Bone marrow (tissue), 2 donors: Measurements from ENCODE around the gene SLC12A3.
"Not testable (repeated sequence)": the region's sequence is repeated elsewhere in the genome, so short reads cannot be mapped to it uniquely, and the experiment has no call there.

ENCODE experiments used
- DNase-seq, 2 donors: peaks; one replicate each; lab custom pipeline; 2025; lab: John Stamatoyannopoulos, UW

Gene SLC12A3

DNA sequence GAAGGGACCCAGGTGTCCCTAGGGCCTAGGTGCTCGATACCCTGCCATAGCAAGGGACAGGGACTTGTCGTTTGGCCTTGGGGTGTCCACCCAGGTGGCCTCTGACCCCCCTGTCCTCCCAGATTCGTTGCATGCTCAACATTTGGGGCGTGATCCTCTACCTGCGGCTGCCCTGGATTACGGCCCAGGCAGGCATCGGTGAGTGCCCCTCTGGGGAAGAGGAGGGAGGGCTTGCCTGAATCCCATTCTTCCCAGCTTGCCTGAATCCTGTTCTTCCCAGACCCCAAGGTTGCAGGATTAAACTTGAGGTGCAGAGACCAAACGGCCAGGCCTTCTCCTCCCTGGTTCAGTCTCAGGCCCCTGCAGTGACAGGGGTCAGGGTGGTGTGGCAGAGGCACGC, 3.2 kb downstream of the SLC12A3 start:
- no peak for DNase-seq

DNA sequence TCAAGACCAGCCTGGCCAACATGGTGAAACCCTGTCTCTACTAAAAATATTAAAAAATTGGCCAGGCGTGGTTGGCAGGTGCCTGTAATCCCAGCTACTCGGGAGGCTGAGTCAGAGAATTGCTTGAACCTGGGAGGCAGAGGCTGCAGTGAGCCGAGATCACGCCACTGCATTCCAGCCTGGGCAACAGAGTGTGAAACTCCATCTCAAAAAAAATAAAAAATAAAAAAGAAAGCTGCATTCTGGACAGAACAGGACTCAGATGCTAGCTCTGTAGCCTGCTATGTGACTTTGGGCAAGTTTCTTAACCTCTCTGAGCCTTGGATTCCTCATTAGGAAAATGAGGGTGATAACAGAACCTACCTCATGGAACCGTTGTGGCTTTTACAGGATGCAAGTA, 3.8 kb downstream of the SLC12A3 start:
- not testable (repeated sequence) for DNase-seq

DNA sequence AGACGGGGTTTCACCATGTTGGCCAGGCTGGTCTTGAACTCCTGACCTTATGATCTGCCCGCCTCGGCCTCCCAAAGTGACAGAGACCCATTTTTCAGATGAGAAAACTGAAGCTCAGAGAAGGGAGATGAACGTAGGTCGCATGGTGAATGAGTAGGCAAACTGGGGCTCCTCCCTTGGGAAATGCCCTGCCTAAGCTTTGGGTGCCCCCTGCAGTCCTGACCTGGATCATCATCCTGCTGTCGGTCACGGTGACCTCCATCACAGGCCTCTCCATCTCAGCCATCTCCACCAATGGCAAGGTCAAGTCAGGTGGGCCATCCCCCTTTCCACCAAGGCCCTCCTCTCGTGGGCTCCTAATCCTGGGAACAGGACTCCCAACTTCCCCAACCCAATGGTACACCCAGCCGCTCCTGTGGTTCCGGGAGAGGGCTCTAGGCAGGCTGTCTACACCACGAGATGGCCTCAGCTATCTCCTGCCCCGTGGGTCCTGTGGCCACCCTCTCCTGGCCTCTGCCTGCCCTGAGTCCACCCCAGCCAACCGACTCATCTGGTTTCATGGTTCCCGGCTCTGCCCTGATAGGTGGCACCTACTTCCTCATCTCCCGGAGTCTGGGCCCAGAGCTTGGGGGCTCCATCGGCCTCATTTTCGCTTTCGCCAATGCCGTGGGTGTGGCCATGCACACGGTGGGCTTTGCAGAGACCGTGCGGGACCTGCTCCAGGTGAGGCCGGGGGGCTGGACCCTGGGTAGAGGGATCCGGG, 4.7 kb downstream of the SLC12A3 start:
- peak in 1 of 2 donors; percentile 55 for DNase-seq

DNA sequence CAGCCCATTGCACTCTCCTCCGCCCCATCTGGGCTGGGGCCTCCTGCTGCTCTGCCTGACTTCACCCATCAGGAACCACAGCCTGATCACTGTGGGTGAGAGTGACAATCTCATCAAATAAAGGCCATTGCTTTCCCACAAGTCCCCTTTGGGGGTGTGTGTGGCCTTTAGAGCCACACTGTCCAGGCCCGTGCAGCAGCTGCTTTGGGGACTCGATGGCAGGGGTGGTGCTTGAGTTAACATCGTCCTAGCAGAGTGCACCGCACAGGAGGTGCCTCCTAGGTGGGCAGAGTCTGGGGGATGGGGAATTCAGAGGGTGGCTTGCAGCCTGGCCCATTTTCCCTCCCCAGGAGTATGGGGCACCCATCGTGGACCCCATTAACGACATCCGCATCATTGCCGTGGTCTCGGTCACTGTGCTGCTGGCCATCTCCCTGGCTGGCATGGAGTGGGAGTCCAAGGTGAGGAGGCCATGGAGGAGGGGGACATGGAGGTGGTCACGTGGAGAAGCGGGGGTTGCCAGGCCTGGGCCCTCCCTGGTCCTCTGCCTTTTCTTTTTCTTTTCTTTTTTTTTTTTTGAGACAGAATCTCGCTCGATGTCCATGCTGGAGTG, 5.4 kb downstream of the SLC12A3 start:
- DNase-seq, result no peak

DNA sequence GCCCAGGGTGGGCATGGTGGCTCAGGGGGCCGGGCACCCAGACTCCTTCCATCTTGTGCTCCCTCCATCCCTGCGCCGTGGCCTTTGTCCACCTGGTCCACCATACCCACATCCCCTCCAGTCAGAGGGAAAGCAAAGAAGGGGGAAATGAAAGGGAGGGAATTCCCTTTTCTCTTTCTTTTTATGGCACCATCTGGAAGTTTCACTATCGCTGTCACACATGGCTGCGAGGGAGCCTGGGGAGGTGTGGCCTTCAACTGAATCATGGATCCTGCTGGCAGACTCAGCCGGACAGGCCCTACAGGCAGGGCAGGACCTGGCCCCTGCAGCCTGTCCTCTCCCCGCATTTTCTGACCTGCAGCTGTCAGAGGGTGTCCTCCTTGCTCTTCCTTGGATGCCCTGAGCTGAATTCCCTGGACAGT, 6.2 kb downstream of the SLC12A3 start:
- no peak for DNase-seq

DNA sequence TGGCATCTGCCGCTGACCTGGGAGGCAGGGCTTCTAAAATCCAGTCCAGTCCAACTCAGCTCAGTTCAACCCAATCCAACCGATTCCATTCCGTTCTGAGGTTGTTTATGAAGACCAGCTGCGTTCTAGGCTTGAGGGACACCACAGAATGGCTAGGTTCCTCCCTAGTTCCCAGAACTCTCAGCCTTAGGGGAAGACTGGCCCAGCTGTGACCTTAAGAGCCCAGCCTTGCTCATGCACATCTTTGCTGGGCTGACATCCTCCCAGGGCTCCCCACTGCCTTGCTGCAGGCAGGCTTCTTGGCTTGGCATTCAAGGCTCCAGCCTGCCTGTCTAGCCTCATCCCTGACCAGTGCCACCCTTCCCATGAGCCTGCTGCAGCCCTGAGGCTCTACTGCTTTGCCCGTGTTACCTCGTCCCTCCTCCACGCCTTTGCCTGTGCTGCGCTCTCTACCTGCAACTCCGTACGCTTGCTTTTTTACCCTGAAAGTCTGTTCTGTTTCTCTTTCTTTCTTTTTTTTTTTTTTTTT, 7.9 kb downstream of the SLC12A3 start:
- no peak for DNase-seq

DNA sequence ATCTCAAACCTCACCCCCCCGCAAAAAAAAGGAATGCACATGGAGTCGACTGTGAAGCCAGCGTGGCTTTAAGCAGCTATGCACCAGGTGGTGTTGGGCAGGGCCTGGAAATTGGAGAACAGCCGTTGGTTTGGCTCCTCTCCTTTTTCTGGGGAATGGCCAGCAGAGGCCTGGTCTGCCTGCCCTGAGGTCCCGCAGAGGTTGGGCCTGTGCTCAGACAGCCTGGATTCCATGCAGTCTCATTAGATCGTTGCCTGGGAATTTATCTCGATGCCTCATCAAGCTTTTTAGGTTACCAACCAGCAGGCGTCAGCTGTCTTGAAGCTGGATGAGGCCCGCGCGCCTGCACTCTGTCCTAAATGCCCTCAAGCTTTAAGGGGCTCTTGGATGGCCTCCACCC, 9.8 kb downstream of the SLC12A3 start:
- DNase-seq, result no peak

DNA sequence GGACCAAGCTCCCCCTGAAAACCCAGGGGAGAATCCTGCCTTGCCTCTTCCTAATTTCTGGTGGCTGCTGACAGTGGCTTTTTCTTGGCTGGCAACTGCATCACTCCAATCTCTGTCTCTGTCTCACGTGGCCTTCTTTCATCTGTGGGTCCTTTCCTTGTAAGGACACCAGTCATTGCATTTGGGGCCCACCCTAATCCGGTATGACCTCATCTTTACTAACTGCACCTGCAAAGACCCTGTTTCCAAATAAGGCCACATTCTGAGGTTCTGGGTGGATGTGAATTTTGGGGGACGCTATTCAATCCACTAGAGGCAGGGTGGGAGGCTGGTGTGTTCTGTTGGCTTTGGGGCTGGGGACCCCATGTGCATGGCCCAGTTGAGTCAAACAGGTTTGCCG, 11.0 kb downstream of the SLC12A3 start:
- DNase-seq, result no peak

DNA sequence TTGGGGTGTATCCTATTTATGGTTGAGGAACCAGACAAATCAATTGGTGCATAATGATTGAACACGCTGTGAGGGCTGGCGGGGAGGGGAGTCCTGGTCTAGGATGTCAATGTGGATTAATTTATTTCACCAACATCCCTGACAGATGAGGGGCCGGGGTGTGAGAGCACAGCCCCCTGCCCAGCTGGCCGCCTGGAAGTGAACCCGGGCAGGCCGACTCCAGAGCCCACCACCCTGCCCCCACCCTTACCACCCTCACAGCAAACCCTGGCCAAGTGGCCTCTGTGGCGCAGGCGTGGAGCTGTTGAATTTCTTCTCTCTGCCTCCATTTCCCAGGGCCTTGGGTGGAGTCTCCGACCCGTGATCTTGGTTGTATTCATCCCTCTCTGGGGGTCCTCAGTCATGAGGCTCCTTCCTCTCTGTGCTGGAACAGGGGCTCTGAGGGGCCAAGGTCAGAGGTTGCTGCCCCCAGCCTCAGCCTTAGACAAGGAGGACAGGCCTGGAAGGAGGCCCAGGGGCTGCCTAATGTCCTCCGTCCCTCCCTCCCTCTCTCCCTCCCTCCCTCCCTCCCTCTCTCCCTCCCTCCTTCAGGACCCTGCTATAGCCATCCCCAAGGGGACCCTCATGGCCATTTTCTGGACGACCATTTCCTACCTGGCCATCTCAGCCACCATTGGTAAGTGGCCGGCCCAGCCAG, 12.6 kb downstream of the SLC12A3 start:
- DNase-seq, result no peak

DNA sequence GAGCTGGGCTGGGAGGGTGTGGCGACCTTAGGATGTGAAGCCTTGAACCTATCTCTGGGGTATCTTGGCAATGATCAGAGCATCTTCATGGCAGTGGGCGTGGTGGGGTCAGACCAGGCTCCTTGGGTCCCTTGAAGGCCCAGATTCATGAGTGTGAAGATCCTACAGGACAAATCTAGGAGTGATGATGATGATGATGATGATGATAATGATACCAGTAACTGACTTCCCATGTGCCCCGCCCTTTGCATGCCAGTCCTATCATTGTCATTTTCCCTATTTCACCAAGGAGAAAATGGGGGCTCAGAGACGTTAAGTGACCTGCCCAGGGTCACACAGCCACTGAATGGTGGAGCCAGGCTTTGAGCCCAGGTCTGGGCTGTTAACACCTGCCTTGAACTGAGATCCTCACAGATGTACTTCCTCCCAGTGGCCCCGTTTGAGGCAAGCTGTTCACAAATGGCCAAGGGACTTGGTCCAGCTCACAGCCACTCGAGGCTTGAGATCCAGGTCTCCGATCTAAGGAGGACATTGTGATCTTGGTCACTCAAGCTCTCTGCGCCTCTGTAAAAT, 13.4 kb downstream of the SLC12A3 start:
- no peak for DNase-seq

DNA sequence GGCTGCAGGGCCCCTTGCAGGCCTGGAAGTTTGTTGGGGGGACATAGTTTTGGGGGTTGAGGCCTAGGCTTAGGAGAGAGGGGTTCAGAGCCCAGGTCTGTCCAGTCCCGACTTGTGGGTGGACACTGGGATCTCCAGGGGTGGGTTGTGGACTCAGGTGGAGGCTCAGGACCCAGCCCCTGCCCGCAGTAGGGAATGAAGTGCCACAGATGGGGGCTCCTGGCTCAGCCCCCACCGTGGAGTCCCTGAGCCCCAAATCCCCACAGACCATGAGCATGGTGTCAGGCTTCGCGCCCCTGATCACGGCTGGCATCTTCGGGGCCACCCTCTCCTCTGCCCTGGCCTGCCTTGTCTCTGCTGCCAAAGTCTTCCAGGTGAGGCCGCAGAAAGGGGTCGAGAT, 14.3 kb downstream of the SLC12A3 start:
- DNase-seq, result no peak

DNA sequence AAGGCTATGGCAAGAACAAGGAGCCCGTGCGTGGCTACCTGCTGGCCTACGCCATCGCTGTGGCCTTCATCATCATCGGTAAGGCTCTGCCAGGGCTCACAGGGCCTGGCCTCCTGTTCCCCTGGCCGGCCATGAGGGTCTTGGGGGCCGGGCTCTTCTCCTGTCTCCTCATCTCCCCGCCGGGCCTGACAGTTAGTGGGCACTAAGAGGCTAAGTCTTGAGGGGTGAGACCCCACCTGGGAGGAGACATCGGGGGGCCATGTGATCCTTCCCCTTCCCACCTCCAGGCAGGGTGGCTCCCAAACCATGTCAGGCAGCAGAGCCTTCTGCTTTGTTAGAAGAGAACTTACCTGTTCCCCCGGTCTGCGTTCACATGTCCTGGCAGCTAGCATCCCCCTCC, 15.2 kb downstream of the SLC12A3 start:
- DNase-seq, result no peak

DNA sequence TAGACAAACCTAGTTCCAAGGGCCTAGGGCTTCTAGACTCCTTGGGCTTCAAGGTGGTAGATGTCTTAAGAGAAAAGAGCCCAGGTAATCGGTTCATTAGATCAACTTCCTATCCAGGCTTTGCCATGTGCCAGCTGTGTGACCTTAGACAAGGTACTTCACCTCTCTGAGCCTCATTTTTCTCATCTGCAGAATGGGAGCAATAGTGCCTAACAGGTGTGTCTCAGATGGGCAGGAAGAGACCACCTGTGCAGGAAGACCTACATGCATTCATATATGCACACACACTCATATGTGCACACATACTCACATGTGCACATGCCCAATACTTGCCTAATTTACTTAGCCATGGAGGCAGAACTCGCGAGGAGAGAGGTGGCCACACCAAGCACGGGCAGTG, 15.7 kb downstream of the SLC12A3 start:
- no peak for DNase-seq

DNA sequence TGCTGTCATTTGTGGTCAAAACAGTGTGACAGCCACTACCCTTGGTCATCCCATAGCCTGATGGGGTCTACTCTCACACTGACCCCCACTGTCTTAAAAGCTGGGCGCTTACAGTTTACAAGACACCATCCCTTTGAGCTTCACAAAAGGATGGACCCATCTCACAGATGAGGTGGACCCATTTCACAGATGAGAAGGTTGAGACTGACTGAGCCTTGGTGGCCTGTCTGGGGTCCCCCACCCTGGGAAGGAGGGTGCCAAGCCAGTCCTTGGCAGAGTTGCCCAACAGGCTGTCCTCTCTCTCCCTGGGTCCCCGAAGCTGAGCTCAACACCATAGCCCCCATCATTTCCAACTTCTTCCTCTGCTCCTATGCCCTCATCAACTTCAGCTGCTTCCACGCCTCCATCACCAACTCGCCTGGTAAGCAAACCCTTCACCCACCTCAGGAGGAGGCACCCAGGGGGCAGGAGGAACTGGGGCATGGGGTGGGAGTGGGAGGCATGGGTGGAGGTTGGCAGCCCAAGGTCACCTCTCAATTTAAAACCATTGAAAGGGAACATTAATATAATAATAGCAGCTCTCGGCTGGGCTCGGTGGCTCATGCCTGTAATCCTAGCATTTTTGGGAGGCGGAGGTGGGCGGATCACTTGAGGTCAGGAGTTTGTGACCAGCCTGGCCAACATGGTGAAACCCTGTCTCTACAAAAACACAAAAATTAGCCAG, 17.2 kb downstream of the SLC12A3 start:
- DNase-seq, result no peak

DNA sequence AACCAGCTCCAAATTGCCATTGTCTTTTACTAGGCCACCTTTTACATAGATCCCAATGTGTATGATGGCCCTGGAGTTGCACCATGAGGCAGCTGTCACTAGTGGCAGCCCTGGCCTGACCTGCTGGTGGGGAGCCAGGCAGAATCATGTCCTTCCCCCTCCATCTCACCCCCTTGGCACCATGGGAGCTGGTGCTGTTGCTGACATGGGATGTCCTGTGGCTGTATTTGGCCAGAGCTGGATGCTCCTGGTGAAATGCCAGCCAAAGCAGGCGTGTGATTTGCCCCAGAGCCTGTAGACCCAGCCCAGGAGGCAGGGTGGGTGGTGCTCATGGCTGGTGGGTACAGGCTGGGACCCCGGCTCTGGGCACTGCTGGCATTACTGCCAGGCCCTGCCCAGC, 18.6 kb downstream of the SLC12A3 start:
- DNase-seq, result no peak

DNA sequence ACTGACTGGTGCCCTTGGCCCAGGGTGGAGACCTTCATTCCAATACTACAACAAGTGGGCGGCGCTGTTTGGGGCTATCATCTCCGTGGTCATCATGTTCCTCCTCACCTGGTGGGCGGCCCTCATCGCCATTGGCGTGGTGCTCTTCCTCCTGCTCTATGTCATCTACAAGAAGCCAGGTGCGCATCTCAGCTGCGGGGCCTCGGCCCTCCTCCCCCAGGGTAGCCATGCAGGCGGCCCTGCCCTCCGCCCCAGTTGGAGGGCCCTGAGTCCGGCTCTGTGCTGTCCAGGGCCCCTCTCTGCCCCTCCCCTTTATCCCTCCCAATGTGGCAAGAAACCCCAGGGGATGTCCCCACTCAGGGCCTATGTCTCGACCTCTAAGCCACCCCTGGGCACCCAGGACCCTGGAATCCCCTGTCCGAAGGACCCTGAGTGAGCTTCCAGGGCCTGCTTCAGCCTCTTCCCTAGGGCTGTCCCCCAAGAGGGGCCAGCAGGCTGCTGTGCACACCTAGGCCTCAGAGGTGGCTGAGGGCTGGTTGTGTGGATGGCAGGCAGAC, 19.1 kb downstream of the SLC12A3 start:
- no peak for DNase-seq

DNA sequence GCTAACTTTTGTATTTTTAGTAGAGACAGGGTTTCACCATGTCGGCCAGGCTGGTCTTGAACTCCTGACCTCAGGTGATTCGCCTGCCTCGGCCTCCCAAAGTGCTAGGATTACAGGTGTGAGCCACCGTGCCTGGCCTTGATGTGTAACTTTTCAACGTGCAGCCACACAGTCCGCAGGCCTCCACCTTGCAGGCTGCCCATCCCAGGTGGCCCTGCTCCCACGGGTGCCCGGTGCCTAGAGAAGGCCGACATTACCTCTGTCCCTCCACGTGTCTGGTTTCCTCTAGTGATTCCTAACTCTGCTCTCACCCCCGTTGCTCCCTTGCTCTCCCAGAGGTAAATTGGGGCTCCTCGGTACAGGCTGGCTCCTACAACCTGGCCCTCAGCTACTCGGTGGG, 19.9 kb downstream of the SLC12A3 start:
- DNase-seq, result not testable (repeated sequence)

DNA sequence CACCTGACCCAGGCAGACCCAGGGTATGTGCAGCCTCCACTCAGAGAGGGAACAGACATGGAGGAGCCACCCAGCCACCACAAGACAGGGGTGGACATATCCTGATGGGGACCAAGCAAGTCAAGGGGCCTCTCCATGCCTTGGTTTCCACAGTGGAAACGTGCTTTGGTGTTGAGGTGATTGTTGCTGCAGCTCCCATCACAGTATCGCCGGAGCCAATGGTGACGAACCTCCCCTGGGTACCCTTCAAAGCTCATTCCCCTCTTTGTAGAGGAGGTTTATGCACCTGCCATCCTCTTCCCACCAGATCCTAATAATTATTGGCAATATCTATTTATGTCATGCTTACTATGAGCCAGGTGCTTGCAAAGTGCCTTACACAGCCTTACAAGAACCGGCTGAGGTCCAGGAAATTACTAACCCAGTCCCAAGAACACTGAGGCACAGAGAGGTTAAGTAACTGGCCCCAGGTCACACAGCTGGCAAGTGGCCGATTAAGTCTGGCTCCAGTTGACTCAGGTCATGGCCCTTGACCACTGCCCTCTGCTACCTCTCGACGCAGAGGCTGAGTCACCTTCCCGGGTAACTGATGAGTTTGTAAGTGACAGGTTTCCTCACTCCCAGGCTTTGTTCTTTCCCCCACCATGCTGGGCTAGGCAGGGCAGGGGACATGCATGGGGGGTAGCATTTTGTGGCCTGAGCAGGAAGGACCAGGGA, 20.6 kb downstream of the SLC12A3 start:
- no peak for DNase-seq

DNA sequence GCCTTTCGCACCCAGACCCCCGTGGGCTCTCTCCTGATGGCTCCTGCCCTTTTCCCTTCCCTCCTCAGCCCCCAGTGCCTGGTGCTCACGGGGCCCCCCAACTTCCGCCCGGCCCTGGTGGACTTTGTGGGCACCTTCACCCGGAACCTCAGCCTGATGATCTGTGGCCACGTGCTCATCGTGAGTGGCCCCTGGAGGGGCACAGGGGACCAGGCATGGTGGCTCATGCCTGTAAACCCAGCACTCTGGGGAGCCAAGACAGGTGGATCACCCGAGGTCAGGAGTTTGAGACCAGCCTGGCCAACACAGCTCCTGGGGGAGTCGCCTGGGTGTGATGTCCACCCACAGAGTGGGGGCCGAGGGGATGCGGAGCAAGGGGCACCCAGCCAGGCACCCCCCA, 21.3 kb downstream of the SLC12A3 start:
- DNase-seq, result no peak

DNA sequence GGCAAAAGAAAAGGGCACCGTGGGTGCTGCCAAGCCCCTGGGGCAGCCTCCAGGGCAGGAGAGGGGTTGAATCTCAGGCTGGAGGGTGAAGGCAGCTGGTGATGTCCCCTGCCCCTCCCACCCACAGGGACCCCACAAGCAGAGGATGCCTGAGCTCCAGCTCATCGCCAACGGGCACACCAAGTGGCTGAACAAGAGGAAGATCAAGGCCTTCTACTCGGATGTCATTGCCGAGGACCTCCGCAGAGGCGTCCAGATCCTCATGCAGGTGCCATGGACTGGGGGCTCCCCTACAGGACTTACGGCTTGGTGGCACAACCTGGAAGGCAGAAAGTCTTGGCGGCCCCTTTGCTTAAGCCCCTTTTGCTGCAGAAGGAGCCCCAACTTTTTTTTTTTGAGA, 21.8 kb downstream of the SLC12A3 start:
- DNase-seq, result no peak

DNA sequence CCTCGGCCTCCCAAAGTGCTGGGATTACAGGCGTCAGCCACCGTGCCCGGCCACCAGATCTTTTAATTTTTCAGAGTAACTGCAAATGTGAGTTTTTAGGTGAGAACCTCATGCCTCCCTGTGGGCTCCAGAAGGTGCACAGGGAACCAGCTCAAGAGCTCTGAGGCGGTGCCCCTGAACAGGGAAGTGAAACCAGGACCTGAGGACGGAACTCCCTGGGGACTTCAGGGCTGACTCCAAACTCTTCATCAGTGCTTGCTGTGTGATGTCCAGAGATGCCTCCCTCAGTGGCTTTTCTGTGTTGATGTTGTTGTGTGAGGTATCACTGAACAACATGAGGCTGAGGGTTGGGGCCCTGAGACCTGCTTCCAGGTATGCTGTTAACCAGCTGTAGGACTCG, 23.8 kb downstream of the SLC12A3 start:
- no peak for DNase-seq
